Stomach (tissue), 9 donors: Measurements from ENCODE around the gene RBM8A. TPM values are rescaled to one million over a fixed set of nuclear protein-coding genes. Genes with fewer than 3 reads are reported as not detected.

ENCODE experiments used
- DNase-seq, 2 donors: peaks; one replicate each; pipeline versions ENCODE4 v3.0.0 to v3.0.0-alpha.2; 2013 to 2019
- H3K27ac ChIP-seq, 5 donors: fragments of 200-600 bp in 4 of 5; sonication (generic) in 4 of 5; one replicate each; pipeline ENCODE4 v1.5.1; 2013 to 2019; ENCODE audit warnings: mild to moderate bottlenecking in 1 of 5, moderate library complexity in 1 of 5
- H3K27me3 ChIP-seq, 3 donors: fragments of 200-600 bp; sonication (generic); one replicate each; pipeline ENCODE4 v1.5.1; 2017 to 2019; ENCODE audit warnings: mixed run types in 1 of 3
- H3K36me3 ChIP-seq, 4 donors: fragments of 200-600 bp; sonication (generic); 1 replicate in 3 of 4; 2 replicates in 1 of 4; pipeline ENCODE4 v1.5.1; 2016 to 2019
- H3K4me1 ChIP-seq, 4 donors: fragments of 200-600 bp; sonication (generic); one replicate each; pipeline ENCODE4 v1.5.1; 2016 to 2019
- H3K4me3 ChIP-seq, 4 donors: fragments of 200-600 bp; sonication (generic) in 3 of 4; one replicate each; pipeline ENCODE4 v1.5.1; 2016 to 2019; ENCODE audit warnings: mild to moderate bottlenecking in 1 of 4
- H3K9me3 ChIP-seq, 4 donors: fragments of 200-600 bp; sonication (generic); one replicate each; pipeline ENCODE4 v1.5.1; 2016 to 2019
- CTCF ChIP-seq, 7 experiments: fragments of 450-650 bp in 4 of 7; fragments of 200-600 bp in 3 of 7; sonication (generic) in 3 of 7; IDR thresholded peaks; one replicate each; pipeline ENCODE4 v1.5.1; 2016 to 2019; ENCODE audit warnings: antibody characterized with exemption in 7 of 7, control low read depth in 2 of 7, mild to moderate bottlenecking in 1 of 7
- EP300 ChIP-seq: sonication (generic); formaldehyde crosslinking; IDR thresholded peaks from one replicate; pipeline ENCODE4 v1.6.1; 2017; ENCODE audit warnings: antibody characterized with exemption
- POLR2A ChIP-seq, 4 donors: fragments of 450-650 bp; IDR thresholded peaks; one replicate each; pipeline ENCODE4 v1.6.1; 2016; ENCODE audit warnings: antibody characterized with exemption in 4 of 4, control low read depth in 2 of 4, mild to moderate bottlenecking in 1 of 4, moderate library complexity in 1 of 4
- POLR2AphosphoS5 ChIP-seq, 3 donors: sonication (generic); formaldehyde crosslinking; IDR thresholded peaks; one replicate each; pipeline ENCODE4 v1.6.1; 2016; ENCODE audit warnings: antibody characterized with exemption in 3 of 3
- WGBS, 5 donors: extraction: QIAGEN DNeasy Blood & Tissue Kit in 3 of 5; methylation state at CpG; one replicate each; pipeline versions ENCODE4 v1.1.5 to v1.1.7; 2013 to 2018; 5-methylcytosine and 5-hydroxymethylcytosine counted together
- intact Hi-C: fragments of 100-400 bp; cut with DNase I; formaldehyde crosslinking; loops from one replicate; pipeline ENCODE4 v1.15.1; 2023; ENCODE audit warnings: low total_unique reads
- polyA plus RNA-seq, 3 donors: library from polyadenylated mRNA; stranded (reverse); fragments of 200-250 nt; gene quantifications; one replicate each; pipeline ENCODE4 v1.2.3, GENCODE V29; 2013
- total RNA-seq, 5 donors: library from RNA; depleted of rRNA; stranded (reverse); fragments of >200 nt; gene quantifications; one replicate each; pipeline versions ENCODE4 v1.1.0 to v1.2.3, GENCODE V29; 2014 to 2016
- donor health status: healthy with polysubstance abuse.
- donor health status: Bipolar disorder and iron deficiency.
- donor health status: healthy.

Gene RBM8A
- total and polyA plus RNA-seq, 8 donors: 9.3 to 113 (median 77.4) TPM

DNA sequence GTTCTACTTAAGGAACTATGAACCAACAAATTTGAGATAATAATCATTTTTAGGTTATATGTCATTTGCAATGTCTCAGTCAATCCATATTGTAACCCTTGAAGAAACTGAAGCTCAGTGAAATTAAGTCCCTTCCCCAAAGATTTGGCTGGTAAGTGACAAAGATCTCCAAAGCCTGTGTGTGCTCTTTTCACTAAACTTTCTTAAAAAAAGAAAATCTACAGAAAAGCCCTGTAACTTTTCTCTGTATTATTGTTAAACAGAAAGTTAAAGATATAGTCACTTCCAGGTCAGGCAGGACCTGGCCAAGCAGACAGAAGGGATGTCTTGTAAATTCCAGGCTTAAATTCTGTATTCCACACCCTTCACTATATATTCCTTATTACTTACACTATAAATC lies 29.1 kb upstream of the RBM8A start:
- no peak for DNase-seq
- H3K27ac ChIP-seq: peak overlapping the region in 4 of 5 donors; percentile 92 to 99 (median 96)
- peak overlapping the region; percentile 82 to 96 (median 92) for H3K4me3 ChIP-seq
- peaks cover 0 to 8% (median 2%) of the 10 kb centered on the region in 3 donors for H3K27me3 ChIP-seq
- no peaks in the 10 kb centered on the region for H3K9me3 ChIP-seq
- H3K36me3 ChIP-seq: no peaks in the 10 kb centered on the region
- H3K4me1 ChIP-seq: peaks cover 29 to 79% (median 62%) of the 10 kb centered on the region in 4 donors
- intact Hi-C loops: no loop called here
- no peak for TF ChIP-seq POLR2A (IDR thresholded peaks at IDR 0.05)
- no peak for TF ChIP-seq EP300
- TF ChIP-seq POLR2AphosphoS5 (IDR thresholded peaks at IDR 0.05): no peak
- TF ChIP-seq CTCF (IDR thresholded peaks at IDR 0.05): no peak

DNA sequence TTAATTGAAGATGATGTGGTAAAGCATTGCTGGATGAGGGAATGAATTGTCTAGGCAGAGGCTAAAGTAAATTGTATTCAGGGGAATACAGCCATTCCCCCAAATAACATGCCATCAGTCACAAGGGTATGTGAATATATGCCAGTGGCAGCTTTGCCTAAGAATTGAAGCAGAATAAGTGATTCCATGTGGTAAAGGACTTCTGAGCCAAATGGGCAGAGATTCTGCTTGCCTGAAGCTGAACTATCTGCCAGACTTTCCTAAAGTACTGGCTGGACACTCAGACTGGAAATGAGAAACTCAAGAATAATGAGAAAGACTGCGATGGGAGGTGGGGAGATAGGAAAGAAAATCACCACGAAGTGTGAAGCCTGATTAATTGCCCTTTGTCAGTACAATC lies 28.2 kb upstream of the RBM8A start:
- peak overlapping the region in 4 of 5 donors; percentile 2 to 99 (median 96) for H3K27ac ChIP-seq
- H3K27me3 ChIP-seq: no peaks in the 10 kb centered on the region
- H3K4me3 ChIP-seq: peak overlapping the region in 1 of 4 donors; percentile 82
- no peaks in the 10 kb centered on the region for H3K36me3 ChIP-seq
- no peaks in the 10 kb centered on the region for H3K9me3 ChIP-seq
- TF ChIP-seq EP300 (no peak), POLR2A (IDR thresholded peaks at IDR 0.05) (no peak)
- intact Hi-C loops: no loop called here
- no peak for DNase-seq
- 48 to 66% (median 54%) methylated on average over 2 of the region's 2 CpGs for WGBS, 5 donors
- H3K4me1 ChIP-seq: peaks cover 29 to 80% (median 57%) of the 10 kb centered on the region in 4 donors

DNA sequence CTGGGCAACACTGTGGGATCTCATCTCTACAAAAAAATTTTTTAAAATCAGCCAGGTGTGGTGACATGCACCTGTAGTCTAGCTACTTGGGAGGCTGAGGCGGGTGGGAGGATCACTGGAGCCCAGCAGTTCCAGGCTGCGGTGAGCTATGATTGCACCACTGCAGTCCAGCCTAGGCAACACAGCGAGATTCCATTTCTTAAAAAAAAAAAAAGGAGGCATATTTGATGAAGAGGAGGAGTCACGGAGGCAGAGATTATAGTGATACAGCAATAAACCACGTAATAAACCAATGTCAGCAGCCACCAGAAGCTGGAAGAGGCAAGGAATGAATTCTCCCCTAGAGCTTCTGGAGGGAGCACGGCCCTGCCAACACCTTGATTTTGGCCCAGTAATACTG lies 26.6 kb upstream of the RBM8A start:
- Histone ChIP-seq H3K27ac (peak overlapping the region in 1 of 5 donors; percentile 99), H3K4me3 (no peak overlapping the region), H3K27me3 (no peaks in the 10 kb centered on the region), H3K36me3 (no peaks in the 10 kb centered on the region), H3K9me3 (no peaks in the 10 kb centered on the region), H3K4me1 (peaks cover 29 to 82% (median 56%) of the 10 kb centered on the region in 4 donors)
- intact Hi-C loops: no loop called here
- WGBS, 5 donors: 80 to 90% (median 88%) methylated on average over 6 of the region's 6 CpGs
- TF ChIP-seq CTCF (IDR thresholded peaks at IDR 0.05) (no peak), EP300 (no peak), POLR2AphosphoS5 (IDR thresholded peaks at IDR 0.05) (no peak), POLR2A (IDR thresholded peaks at IDR 0.05) (no peak)
- DNase-seq: no peak

GRCh38 chr1:145952903-145953302 lies 25.6 kb upstream of the RBM8A start:
- 98 to 100% (median 99%) methylated on average over 3 of the region's 3 CpGs for WGBS, 5 donors
- intact Hi-C loops: no loop called here
- peaks cover 21 to 79% (median 49%) of the 10 kb centered on the region in 4 donors for H3K4me1 ChIP-seq
- H3K27ac ChIP-seq: no peak overlapping the region
- no peak overlapping the region for H3K4me3 ChIP-seq
- H3K36me3 ChIP-seq: no peaks in the 10 kb centered on the region
- no peak for TF ChIP-seq CTCF (IDR thresholded peaks at IDR 0.05)
- TF ChIP-seq POLR2AphosphoS5 (IDR thresholded peaks at IDR 0.05): no peak
- no peak for TF ChIP-seq EP300
- no peak for TF ChIP-seq POLR2A (IDR thresholded peaks at IDR 0.05)
- H3K27me3 ChIP-seq: no peaks in the 10 kb centered on the region
- DNase-seq: no peak
- H3K9me3 ChIP-seq: no peaks in the 10 kb centered on the region

DNA sequence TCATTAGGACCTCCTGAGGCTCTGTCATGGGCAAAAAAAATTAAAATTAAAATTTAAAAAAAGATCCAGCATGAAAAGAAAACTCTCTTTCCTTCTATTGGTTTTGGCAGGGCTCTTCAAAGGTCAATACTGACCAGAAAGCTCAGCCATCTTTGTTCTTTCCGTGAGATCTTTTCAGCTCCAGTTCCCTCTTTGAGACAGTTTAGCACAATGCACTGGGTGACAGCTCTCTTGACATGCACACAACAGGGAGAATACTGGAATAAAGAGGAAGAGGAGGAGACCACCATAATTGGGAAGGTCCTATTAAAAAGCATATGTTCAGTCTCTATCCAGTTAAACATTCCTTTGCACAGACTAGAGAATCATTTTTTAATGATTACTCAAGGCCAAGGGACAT lies 24.2 kb upstream of the RBM8A start:
- peaks cover 15 to 71% (median 43%) of the 10 kb centered on the region in 4 donors for H3K4me1 ChIP-seq
- WGBS, 5 donors: 35 to 73% (median 49%) methylated on average over 1 of the region's 1 CpG

More for the DNA sequence above, 24.2 kb upstream of the RBM8A start:
- TF ChIP-seq POLR2A (IDR thresholded peaks at IDR 0.05) (no peak), POLR2AphosphoS5 (IDR thresholded peaks at IDR 0.05) (no peak), EP300 (no peak), CTCF (IDR thresholded peaks at IDR 0.05) (no peak)
- no peak for DNase-seq
- Histone ChIP-seq H3K27me3 (no peaks in the 10 kb centered on the region), H3K36me3 (peaks cover 0 to 12% (median 6%) of the 10 kb centered on the region in 4 donors), H3K4me3 (no peak overlapping the region), H3K9me3 (no peaks in the 10 kb centered on the region), H3K27ac (no peak overlapping the region)
- intact Hi-C loops: no loop called here
